Activated CD8-positive, alpha-beta memory T cell treated with anti-CD3 and anti-CD28 coated beads, Interleukin-2, amount 10 ng/mL, durations not matched to agents 7 days and 5 days (primary cell): Measurements from ENCODE around the gene C1QTNF6. TPM values are rescaled to one million over a fixed set of nuclear protein-coding genes. Genes with fewer than 3 reads are reported as not detected.
A peak's percentile ranks its signal among the peaks of the same experiment; 100 is the strongest.

Experiments used
- ATAC-seq: fragments of 150-1000 bp; cut with Tn5 transposase; one replicate; pipeline ENCODE4 v1.10.0; 2021; ENCODE audit warnings: moderate library complexity
- CTCF ChIA-PET: fragments of 350-600 bp; sonication (Branson Sonifier 250); formaldehyde crosslinking; loops from one replicate; lab custom pipeline; 2021; ENCODE audit warnings: antibody characterized with exemption; lab: Charles Lee
- DNase-seq: peaks from one replicate; pipeline ENCODE4 v3.0.0-alpha.2; 2020
- H3K27ac Mint-ChIP-seq: one replicate; pipeline ENCODE4 v1.8.0; 2021; ENCODE audit warnings: mild to moderate bottlenecking, mixed read lengths
- H3K27me3 Mint-ChIP-seq: one replicate; pipeline ENCODE4 v1.8.0; 2021; ENCODE audit warnings: mixed read lengths
- H3K36me3 Mint-ChIP-seq: one replicate; pipeline ENCODE4 v1.8.0; 2021; ENCODE audit warnings: mild to moderate bottlenecking, mixed read lengths
- H3K4me1 Mint-ChIP-seq: one replicate; pipeline ENCODE4 v1.8.0; 2021; ENCODE audit warnings: mixed read lengths
- H3K4me3 Mint-ChIP-seq: one replicate; pipeline ENCODE4 v1.8.0; 2021; ENCODE audit warnings: mild to moderate bottlenecking, moderate library complexity, mixed read lengths
- H3K9me3 Mint-ChIP-seq: one replicate; pipeline ENCODE4 v1.8.0; 2022; ENCODE audit warnings: low read depth, mixed read lengths
- total RNA-seq, 2 experiments: library from RNA; stranded (reverse); gene quantifications; one replicate each; pipeline ENCODE4 v1.2.3, GENCODE V29; 2021

C1QTNF6 gene
- total RNA-seq, 2 experiments from 2014 or later, result 6.7 to 7.4 TPM

DNA sequence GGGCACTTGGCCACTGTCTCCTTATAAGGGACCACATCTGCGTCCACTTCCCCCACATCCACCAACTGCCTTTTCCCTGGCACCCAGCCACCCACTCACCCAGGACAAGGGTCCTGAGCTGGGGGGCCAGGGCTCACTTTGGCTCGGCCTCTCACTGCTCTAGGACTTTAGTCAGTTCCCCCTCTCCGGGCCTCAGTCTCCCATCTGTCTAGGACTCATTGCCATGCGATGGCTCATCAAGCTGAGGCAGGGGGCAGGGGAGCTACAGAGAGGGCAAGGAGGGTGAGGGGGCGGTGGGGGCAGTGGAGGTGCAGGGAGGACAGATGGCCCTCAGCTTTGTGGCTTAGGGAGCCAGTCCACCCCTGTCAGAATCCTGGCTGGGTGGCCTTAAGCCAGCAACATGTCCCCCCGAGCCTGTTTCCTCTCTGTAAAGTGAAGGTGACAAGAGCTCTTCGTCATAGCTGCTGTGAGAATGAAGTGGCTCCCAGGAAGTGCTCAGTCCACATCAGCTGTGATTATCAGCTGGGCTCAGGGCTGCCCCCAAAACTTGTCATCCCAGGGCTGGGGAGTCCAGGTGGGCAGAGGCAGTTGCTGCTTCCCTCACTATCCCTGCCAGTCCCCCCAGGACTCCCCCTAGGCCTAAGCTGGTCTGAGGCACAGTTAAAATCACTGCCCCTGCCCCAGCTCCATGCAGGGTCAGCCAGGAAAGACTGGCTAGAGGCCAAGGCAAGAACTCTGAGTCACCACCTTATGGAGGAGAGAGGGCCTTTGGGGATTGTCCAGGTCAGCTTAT is 41.2 kb upstream of the C1QTNF6 start:
- peaks cover 90% of the 10 kb centered on the region for H3K4me1 Mint-ChIP-seq
- peak overlapping the region; percentile 57 for H3K4me3 Mint-ChIP-seq
- CTCF ChIA-PET, result interaction anchor here (0.8 to 7.6 kb wide), 11 partner anchors 10 to 373 kb away, joined by 3 to 112 read pairs (median 6); partner anchors contain the start of gene RAC2

DNA sequence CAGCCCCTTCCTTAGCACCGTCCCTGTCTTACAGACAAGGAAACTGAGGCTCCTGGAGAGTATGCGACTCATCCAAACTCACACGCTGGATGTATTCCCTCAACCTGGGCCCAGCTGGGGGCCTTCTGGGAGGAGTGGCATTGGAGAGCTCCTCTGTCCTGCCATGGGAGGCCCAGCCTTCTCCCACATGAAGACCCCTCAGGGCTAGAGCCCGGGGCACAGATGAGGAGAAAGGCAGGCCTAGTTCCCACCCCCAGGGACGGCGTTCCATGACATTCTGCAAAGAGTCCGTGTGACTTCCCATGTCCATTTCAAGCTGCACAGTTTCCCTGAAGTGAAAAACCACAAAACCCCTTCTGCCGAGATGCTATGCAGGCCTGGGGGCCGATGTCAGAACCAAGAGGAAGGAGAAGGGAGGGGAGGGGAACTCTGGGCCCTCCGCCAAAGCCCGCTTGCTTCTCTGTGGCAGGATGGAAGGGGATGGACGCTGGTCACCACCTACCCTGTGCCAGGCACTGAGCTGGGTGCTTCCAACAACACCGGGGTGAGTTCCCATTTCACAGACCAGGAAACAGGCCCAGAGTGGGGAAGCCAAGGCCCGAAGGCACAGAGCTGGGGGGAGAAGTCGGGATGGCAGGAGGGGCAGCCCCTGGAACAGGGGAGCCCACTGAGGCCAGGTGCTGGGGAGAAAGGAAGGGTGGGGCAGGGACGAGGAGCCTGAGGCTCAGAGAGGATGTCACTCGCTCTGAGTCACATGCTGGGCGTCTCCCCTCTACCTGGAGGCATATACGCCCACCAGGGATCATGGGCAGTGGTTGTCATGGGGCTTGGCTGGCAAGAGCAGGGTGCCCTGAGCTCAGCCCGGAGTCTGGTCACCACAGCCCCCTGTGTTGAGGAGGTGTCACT is 40.3 kb upstream of the C1QTNF6 start:
- no peaks in the 10 kb centered on the region for H3K9me3 Mint-ChIP-seq
- peak overlapping the region; percentile 97 for H3K27ac Mint-ChIP-seq
- H3K36me3 Mint-ChIP-seq, result peaks cover 85% of the 10 kb centered on the region
- no peaks in the 10 kb centered on the region for H3K27me3 Mint-ChIP-seq
- peaks cover 90% of the 10 kb centered on the region for H3K4me1 Mint-ChIP-seq
- peak overlapping the region; percentile 57 for H3K4me3 Mint-ChIP-seq
- CTCF ChIA-PET, result interaction anchor here (1.0 to 7.6 kb wide), 7 partner anchors 9 to 149 kb away, joined by 3 to 112 read pairs (median 24); partner anchors contain the start of gene RAC2
- DNase-seq (peak; percentile 76), ATAC-seq (peak; percentile 18)

More for the DNA sequence above, 41.2 kb upstream of the C1QTNF6 start:
- peak overlapping the region; percentile 97 for H3K27ac Mint-ChIP-seq
- DNase-seq (peak; percentile 78), ATAC-seq (peak; percentile 14)
- H3K36me3 Mint-ChIP-seq, result peaks cover 85% of the 10 kb centered on the region
- H3K27me3 Mint-ChIP-seq, result no peaks in the 10 kb centered on the region
- H3K9me3 Mint-ChIP-seq, result no peaks in the 10 kb centered on the region

DNA sequence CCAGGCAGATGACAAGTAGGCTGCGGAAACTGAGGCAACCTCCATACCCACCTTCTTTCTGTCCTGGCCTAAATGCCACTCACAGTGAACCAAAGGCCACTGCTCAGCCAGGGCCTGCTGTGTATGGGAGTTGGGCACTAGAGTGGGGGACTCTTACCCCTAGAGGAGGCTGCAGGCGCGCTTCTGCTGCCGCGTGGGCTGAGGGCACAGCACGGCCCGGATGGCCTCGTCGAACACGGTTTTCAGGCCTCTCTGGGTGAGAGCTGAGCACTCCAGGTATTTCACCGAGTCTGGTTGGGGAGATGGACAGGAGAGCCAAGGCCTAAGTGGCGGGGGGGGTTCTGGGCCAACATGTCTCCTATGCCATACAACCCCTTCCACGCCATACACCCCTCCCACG is 38.5 kb upstream of the C1QTNF6 start:
- ATAC-seq (no peak), DNase-seq (no peak)
- CTCF ChIA-PET, result interaction anchor here (1.2 to 2.1 kb wide), 5 partner anchors 16 to 59 kb away, joined by 3 to 15 read pairs (median 5); no protein-coding TSS in a partner anchor
- peaks cover 90% of the 10 kb centered on the region for H3K4me1 Mint-ChIP-seq
- no peak overlapping the region for H3K4me3 Mint-ChIP-seq
- H3K9me3 Mint-ChIP-seq, result peaks cover under 1% of the 10 kb centered on the region
- no peaks in the 10 kb centered on the region for H3K27me3 Mint-ChIP-seq
- H3K27ac Mint-ChIP-seq, result peak overlapping the region; percentile 96
- H3K36me3 Mint-ChIP-seq, result peaks cover 84% of the 10 kb centered on the region

DNA sequence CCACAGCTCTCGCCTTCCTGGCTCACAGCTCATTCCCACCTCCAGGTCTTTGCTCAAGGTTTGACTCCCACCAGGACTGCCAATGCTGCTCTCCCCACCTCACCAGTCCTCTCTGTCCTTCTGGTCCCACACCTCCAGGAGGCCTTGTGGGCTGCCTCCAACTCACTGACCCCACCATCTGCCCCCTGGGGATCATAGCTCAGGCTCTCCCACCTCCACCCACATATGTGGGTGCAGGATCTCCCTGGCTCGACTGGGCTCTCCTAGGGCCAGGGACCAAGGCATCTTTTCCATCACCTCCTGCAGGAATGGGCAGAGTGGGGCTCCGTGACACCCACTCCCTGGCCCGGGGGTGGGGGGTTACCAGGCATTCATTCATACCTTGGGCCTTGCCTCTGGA is 38.0 kb upstream of the C1QTNF6 start:
- Mint-ChIP-seq H3K4me3 (no peak overlapping the region), H3K27ac (peak overlapping the region; percentile 96), H3K27me3 (no peaks in the 10 kb centered on the region), H3K9me3 (peaks cover 2% of the 10 kb centered on the region), H3K36me3 (peaks cover 83% of the 10 kb centered on the region), H3K4me1 (peaks cover 90% of the 10 kb centered on the region)
- CTCF ChIA-PET, result interaction anchor here (0.9 to 2.1 kb wide), 10 partner anchors 12 to 180 kb away, joined by 3 to 15 read pairs (median 4); partner anchors contain the start of gene RAC2
- DNase-seq (no peak), ATAC-seq (no peak)

DNA sequence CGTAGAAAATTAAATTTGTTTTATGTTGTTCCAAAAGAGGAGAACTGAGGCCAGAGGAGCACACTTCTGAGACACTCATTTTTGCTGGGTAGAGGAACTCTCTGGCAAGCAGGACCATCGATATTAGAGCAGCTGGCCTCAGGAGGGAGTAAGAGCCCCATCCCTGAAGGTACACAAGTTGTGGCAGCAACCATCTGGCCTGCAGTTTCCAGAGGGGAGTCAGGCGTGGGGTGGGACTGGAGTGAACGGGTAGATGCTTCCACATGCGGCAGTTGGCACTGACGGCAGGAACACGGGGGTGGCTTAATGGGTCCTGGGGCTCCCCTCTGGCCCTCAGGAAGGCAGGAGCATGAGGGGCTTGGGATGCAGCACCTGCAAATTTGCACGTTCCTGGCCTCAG is 37.4 kb upstream of the C1QTNF6 start:
- Mint-ChIP-seq H3K4me3 (no peak overlapping the region), H3K4me1 (peaks cover 90% of the 10 kb centered on the region), H3K36me3 (peaks cover 81% of the 10 kb centered on the region), H3K9me3 (peaks cover 2% of the 10 kb centered on the region), H3K27me3 (no peaks in the 10 kb centered on the region), H3K27ac (peak overlapping the region; percentile 96)
- ATAC-seq (no peak), DNase-seq (no peak)
- CTCF ChIA-PET, result interaction anchor here (0.9 to 2.1 kb wide), 10 partner anchors 12 to 179 kb away, joined by 3 to 15 read pairs (median 4); partner anchors contain the start of gene RAC2

DNA sequence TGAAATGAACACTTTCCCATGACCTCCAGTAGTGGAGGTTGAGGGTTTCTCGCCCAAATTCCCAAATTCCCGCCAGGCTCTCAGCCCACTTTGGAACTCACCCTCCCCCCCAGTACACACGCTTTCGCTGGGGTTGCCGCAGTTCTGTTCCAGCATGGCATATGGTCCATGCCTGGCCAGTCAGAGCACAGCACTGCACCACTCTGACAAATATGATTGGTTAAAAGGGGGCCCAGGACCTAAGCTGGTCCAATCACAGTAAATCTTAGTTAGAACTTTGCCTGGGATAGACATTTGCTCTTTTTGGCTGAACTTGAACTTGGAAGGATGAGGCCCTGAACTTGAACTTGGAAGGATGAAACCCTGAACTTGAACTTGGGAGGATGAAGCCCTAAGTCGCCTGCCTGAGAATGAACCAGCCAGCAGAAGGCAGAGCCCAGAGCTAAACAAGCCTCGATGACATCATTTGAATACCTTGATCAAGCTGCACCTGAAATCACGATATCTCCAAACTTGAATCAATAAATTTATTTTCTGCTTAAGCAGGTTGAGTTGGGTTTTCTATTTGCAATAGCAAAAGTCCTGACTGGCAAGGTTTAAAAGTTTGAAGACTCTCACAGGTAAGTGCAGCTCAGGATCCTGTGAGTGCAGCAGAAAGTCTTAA is 36.8 kb upstream of the C1QTNF6 start:
- CTCF ChIA-PET, result interaction anchor here (1.0 to 2.6 kb wide), 8 partner anchors 18 to 179 kb away, joined by 4 to 15 read pairs (median 5); partner anchors contain the start of gene RAC2
- peak overlapping the region; percentile 96 for H3K27ac Mint-ChIP-seq
- H3K4me1 Mint-ChIP-seq, result peaks cover 90% of the 10 kb centered on the region
- H3K4me3 Mint-ChIP-seq, result no peak overlapping the region
- peaks cover 80% of the 10 kb centered on the region for H3K36me3 Mint-ChIP-seq
- H3K27me3 Mint-ChIP-seq, result no peaks in the 10 kb centered on the region
- peaks cover 2% of the 10 kb centered on the region for H3K9me3 Mint-ChIP-seq
- no peak for ATAC-seq
- no peak for DNase-seq

DNA sequence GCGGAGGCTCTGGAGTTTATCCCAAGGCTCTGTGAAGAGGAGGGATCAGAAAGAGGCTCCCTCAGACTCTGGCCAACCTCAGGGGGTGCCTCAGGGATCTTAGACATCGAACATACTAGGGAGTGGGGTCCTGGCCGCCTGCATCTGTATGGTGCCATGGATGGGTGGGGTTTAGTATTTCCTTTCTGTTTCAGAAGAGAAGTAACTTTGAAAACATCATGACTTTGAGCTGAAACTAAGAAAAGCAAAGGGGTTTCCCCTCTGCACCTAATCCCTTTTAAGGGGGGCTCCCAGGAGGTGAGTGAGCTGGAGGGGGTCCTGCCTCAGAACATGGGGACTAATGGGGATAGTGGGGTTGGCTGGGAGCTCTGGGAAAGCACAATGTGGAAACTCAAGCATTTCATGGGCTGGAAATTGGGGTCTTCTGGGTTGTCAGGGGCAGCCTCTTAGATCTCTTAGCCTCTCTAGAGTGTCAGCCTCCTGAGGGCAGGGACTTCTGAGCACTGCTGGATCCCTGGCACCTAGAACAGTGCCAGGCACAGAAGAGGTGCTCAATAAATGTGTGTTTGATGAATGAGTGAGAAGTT is 36.0 kb upstream of the C1QTNF6 start:
- ATAC-seq (no peak), DNase-seq (no peak)
- Mint-ChIP-seq H3K36me3 (peaks cover 71% of the 10 kb centered on the region), H3K4me1 (peaks cover 90% of the 10 kb centered on the region), H3K9me3 (peaks cover 2% of the 10 kb centered on the region), H3K27ac (peak overlapping the region; percentile 96), H3K27me3 (no peaks in the 10 kb centered on the region), H3K4me3 (no peak overlapping the region)
- CTCF ChIA-PET, result interaction anchor here (2.6 kb wide), 1 partner anchor 36 kb away, joined by 12 read pairs; no protein-coding TSS in a partner anchor

DNA sequence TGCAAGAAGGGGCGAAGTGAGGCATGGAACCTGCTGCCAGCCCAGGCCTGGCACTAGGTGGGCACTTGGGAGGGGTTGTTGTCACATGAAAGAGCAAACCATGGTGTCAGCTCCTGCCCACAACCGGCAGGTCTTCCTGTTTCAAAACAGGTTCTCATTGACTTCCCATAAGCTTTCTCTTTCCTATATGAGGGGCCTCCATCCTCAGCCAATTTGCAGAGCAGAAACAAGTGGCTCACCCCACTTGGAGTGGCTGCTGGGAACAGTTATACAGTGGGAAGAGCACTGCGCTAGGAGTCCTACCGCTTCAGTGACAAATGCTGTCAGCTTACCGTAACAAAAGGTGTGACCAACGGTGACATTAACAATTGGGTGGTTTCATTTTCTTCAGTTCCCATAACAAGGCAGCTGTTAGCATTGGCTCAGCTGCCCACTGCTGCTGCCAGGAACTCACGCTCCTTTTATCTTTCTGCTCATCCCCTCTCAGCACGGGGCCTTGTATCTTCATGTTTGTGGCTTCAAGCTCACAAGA is 34.5 kb upstream of the C1QTNF6 start:
- CTCF ChIA-PET, result interaction anchor here (0.7 to 2.6 kb wide), 12 partner anchors 16 to 440 kb away, joined by 3 to 12 read pairs (median 4); partner anchors contain the start of genes CYTH4 and RAC2
- ATAC-seq (peak; percentile 58), DNase-seq (peak; percentile 75)
- H3K9me3 Mint-ChIP-seq, result peaks cover 2% of the 10 kb centered on the region
- H3K36me3 Mint-ChIP-seq, result peaks cover 61% of the 10 kb centered on the region
- H3K27ac Mint-ChIP-seq, result peak overlapping the region; percentile 96
- H3K4me3 Mint-ChIP-seq, result peak overlapping the region; percentile 57
- peaks cover 87% of the 10 kb centered on the region for H3K4me1 Mint-ChIP-seq
- H3K27me3 Mint-ChIP-seq, result no peaks in the 10 kb centered on the region

DNA sequence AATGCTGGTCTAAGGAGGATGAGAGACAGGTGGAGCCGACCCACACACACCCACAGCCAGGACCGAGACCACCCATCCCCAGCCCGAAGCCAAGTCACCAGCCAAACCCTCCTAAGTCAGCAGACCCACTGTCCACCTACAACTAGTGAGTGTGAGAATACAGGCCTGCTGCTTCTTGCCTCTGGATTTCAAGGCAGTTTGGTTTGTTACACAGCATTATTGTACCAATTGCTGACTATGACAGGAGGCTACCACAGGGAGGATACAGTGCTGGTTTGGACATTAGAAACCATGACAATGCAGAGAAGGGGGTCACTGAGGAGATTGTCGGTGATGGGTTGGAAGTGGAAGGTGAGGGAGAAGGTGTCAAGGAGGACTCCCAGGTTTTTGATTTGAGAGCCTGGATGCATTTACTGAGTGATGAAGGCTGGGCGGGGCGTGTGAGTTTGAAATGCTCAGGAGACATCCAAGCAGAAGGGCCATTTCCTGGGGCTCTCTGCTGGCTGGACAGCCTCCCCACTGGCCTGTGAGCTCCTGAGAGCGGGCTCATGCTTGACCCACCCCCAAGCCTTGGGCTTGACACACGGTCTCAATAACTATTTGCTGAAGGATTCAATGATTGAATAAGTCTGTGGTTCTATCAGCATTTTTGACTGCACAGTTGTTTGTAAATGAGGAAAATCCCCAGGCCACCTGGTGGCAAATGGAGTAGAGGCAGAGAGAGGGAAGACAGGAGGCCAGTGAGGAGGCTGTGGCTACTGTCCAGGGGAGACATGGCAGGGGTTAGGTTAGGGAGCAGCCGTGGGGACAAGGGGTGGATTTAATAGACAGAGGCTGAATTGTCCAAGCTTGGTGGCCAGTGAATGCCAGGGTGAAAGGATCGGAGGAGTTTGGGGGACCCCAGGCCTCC is 33.6 kb upstream of the C1QTNF6 start:
- Mint-ChIP-seq H3K36me3 (peaks cover 62% of the 10 kb centered on the region), H3K9me3 (peaks cover 2% of the 10 kb centered on the region), H3K4me3 (no peak overlapping the region), H3K4me1 (peaks cover 91% of the 10 kb centered on the region), H3K27me3 (no peaks in the 10 kb centered on the region), H3K27ac (peak overlapping the region; percentile 96)
- DNase-seq (no peak), ATAC-seq (no peak)
- CTCF ChIA-PET, result interaction anchor here (0.9 to 4.4 kb wide), 9 partner anchors 9 to 439 kb away, joined by 3 to 24 read pairs (median 7); partner anchors contain the start of gene CYTH4

DNA sequence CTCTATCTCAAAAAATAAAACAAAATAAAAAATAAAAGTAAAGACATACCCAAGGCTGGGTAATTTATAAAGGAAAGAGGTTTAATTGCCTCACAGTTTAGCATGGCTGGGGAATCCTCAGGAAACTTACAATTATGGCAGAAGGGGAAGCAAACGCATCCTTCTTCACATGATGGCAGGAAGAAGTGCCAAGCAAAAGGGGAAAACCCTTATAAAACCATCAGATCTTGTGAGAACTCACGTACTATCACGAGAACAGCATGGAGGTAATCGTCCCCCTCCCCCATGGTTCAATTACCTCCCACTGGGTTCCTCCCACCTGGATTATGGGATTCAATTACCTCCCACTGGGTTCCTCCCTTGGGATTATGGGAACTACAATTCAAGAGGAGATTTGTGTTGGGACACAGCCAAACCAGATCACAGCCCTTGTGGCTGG is 32.5 kb upstream of the C1QTNF6 start:
- H3K4me3 Mint-ChIP-seq, result peak overlapping the region; percentile 71
- H3K4me1 Mint-ChIP-seq, result peaks cover 89% of the 10 kb centered on the region
- ATAC-seq (no peak), DNase-seq (no peak)
- peak overlapping the region; percentile 96 for H3K27ac Mint-ChIP-seq
- H3K36me3 Mint-ChIP-seq, result peaks cover 51% of the 10 kb centered on the region
- peaks cover 2% of the 10 kb centered on the region for H3K9me3 Mint-ChIP-seq
- H3K27me3 Mint-ChIP-seq, result no peaks in the 10 kb centered on the region
- CTCF ChIA-PET, result interaction anchor here (0.9 to 5.7 kb wide), 7 partner anchors 10 to 40 kb away, joined by 3 to 62 read pairs (median 13); partner anchors contain the start of gene RAC2

DNA sequence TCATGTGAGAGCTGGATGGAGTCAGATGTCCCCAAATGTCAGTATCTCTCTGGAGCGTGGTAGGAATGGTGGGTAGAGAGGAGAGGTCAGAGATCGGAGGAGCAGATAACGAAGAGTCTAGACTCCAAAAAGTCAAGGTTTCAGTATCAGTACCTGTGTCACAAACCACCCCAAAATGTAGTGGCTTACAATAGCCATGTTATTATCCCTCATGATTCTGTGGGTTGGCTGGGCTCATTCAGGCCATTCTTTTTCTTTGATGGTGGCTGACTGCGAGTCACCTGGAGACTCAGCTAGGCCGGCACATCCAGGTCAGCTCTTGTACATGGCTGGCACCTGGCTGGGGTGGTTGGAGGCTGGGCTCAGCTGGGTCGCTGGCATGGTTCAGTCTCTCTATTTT is 31.5 kb upstream of the C1QTNF6 start:
- CTCF ChIA-PET, result interaction anchor here (1.0 to 5.7 kb wide), 11 partner anchors 11 to 57 kb away, joined by 3 to 62 read pairs (median 4); partner anchors contain the start of gene RAC2
- no peak for DNase-seq
- ATAC-seq, result peak; percentile 18
- H3K27me3 Mint-ChIP-seq, result no peaks in the 10 kb centered on the region
- peaks cover 80% of the 10 kb centered on the region for H3K4me1 Mint-ChIP-seq
- peak overlapping the region; percentile 71 for H3K4me3 Mint-ChIP-seq
- peaks cover 2% of the 10 kb centered on the region for H3K9me3 Mint-ChIP-seq
- H3K36me3 Mint-ChIP-seq, result peaks cover 41% of the 10 kb centered on the region
- H3K27ac Mint-ChIP-seq, result peak overlapping the region; percentile 92
